ENCODE results near the gene CEBPB. TPM values are rescaled to one million over a fixed set of nuclear protein-coding genes. Genes with fewer than 3 reads are reported as not detected.

The CEBPB gene
- total and polyA plus RNA-seq, 12 donors: 20.9 to 104 (median 40.4) TPM

- TF ChIP-seq CTCF (IDR thresholded peaks at IDR 0.05): peak in 7 of 9 donors; percentile 29 to 56 (median 43)
- WGBS, 2 donors: 0% methylated on average over 96 of the region's 96 CpGs
- Histone ChIP-seq H3K4me3 (peak overlapping the region; percentile 71 to 96 (median 88)), H3K9me3 (no peaks in the 10 kb centered on the region), H3K4me1 (peaks cover 7 to 42% (median 25%) of the 10 kb centered on the region in 9 donors), H3K27ac (peak overlapping the region; percentile 96 to 99 (median 99)), H3K36me3 (peaks cover 0 to 27% (median 0%) of the 10 kb centered on the region in 9 donors), H3K27me3 (peaks cover 0 to 9% (median 0%) of the 10 kb centered on the region in 7 donors)
- ATAC-seq: peak in 3 of 8 donors; percentile 2 to 29 (median 6)
- peak in 1 of 2 donors; percentile 55 for DNase-seq
- intact Hi-C loops (cut with DNase I): loop anchor here in 8 of 10 donors (1.0 to 10.0 kb wide), 15 partner anchors 33 to 207 kb away; no protein-coding TSS in a partner anchor
Measured at GRCh38 chr20:50191544-50192363, 1.1 kb downstream of the CEBPB start.

- WGBS, 2 donors: 11% methylated on average over 25 of the region's 25 CpGs
- intact Hi-C loops (cut with DNase I): loop anchor here in 8 of 10 donors (5.0 to 10.0 kb wide), 9 partner anchors 75 to 205 kb away; no protein-coding TSS in a partner anchor
- H3K9me3 ChIP-seq: no peaks in the 10 kb centered on the region
- no peak for TF ChIP-seq CTCF (IDR thresholded peaks at IDR 0.05)
- DNase-seq: peak; percentile 77 to 86
- H3K4me1 ChIP-seq: peaks cover 7 to 42% (median 25%) of the 10 kb centered on the region in 9 donors
- peaks cover 0 to 27% (median 0%) of the 10 kb centered on the region in 9 donors for H3K36me3 ChIP-seq
- ATAC-seq: peak in 4 of 8 donors; percentile 56 to 68 (median 62)
- H3K4me3 ChIP-seq: peak overlapping the region; percentile 71 to 96 (median 88)
- H3K27me3 ChIP-seq: peaks cover 0 to 9% (median 0%) of the 10 kb centered on the region in 7 donors
- peak overlapping the region; percentile 96 to 99 (median 99) for H3K27ac ChIP-seq
Measured at GRCh38 chr20:50192364-50193198, 2.0 kb downstream of the CEBPB start.

- ATAC-seq: peak in 4 of 8 donors; percentile 5 to 12 (median 11)
- peaks cover 0 to 9% (median 0%) of the 10 kb centered on the region in 7 donors for H3K27me3 ChIP-seq
- WGBS, 2 donors: 53 to 55% methylated on average over 10 of the region's 10 CpGs
- intact Hi-C loops (cut with DNase I): loop anchor here in 8 of 10 donors (5.0 to 10.0 kb wide), 9 partner anchors 74 to 204 kb away; no protein-coding TSS in a partner anchor
- H3K36me3 ChIP-seq: peaks cover 0 to 27% (median 0%) of the 10 kb centered on the region in 9 donors
- no peak for TF ChIP-seq CTCF (IDR thresholded peaks at IDR 0.05)
- H3K9me3 ChIP-seq: no peaks in the 10 kb centered on the region
- peak overlapping the region; percentile 64 to 99 (median 99) for H3K27ac ChIP-seq
- no peak for DNase-seq
- H3K4me1 ChIP-seq: peaks cover 7 to 42% (median 25%) of the 10 kb centered on the region in 9 donors
- H3K4me3 ChIP-seq: peak overlapping the region; percentile 71 to 96 (median 88)
Measured at GRCh38 chr20:50193199-50193835, 2.7 kb downstream of the CEBPB start.

Measured in heart right ventricle (tissue), 16 donors.